ENCODE results near the gene NPDC1.

NPDC1 gene

GRCh38 chr9:137014776-137015539 is 31.0 kb downstream of the NPDC1 start:
- TF ChIP-seq CTCF (conservative IDR thresholded peaks at IDR 0.05): no peak
- H3K27ac ChIP-seq: no peak overlapping the region

GRCh38 chr9:137014166-137014565 is 31.8 kb downstream of the NPDC1 start:
- TF ChIP-seq CTCF (conservative IDR thresholded peaks at IDR 0.05): no peak
- no peak for TF ChIP-seq ZFX (IDR thresholded peaks at IDR 0.05)

GRCh38 chr9:137013571-137013940 is 32.4 kb downstream of the NPDC1 start:
- no peak overlapping the region for H3K27ac ChIP-seq
- TF ChIP-seq ZFX (IDR thresholded peaks at IDR 0.05) (no peak), CTCF (conservative IDR thresholded peaks at IDR 0.05) (no peak)

More at GRCh38 chr9:137014166-137014565, 31.8 kb downstream of the NPDC1 start:
- no peak overlapping the region for H3K27ac ChIP-seq

- H3K27ac ChIP-seq: no peak overlapping the region
- TF ChIP-seq ZFX (IDR thresholded peaks at IDR 0.05): no peak
- TF ChIP-seq CTCF (conservative IDR thresholded peaks at IDR 0.05): no peak
Measured at GRCh38 chr9:137012694-137013570, 33.0 kb downstream of the NPDC1 start.

- TF ChIP-seq CTCF (conservative IDR thresholded peaks at IDR 0.05): no peak
- no peak for TF ChIP-seq ZFX (IDR thresholded peaks at IDR 0.05)
- H3K27ac ChIP-seq: no peak overlapping the region
Measured at GRCh38 chr9:137011907-137012675, 33.9 kb downstream of the NPDC1 start.

- TF ChIP-seq ZFX (IDR thresholded peaks at IDR 0.05) (no peak), CTCF (conservative IDR thresholded peaks at IDR 0.05) (no peak)
- no peak overlapping the region for H3K27ac ChIP-seq
Measured at GRCh38 chr9:137011156-137011555, 34.8 kb downstream of the NPDC1 start.

Data from C4-2B (cell line).